Uterus (tissue), 4 donors: ENCODE results near the gene SEC24A. TPM values are rescaled to one million over a fixed set of nuclear protein-coding genes. Genes with fewer than 3 reads are reported as not detected.

ENCODE experiments used
- DNase-seq, 2 donors: peaks; one replicate each; pipeline ENCODE4 v3.0.0-alpha.2; 2019 to 2020
- H3K27ac ChIP-seq, 2 donors: fragments of 200-600 bp; sonication (generic); 1 replicate in 1 of 2; 2 replicates in 1 of 2; pipeline ENCODE4 v1.5.1; 2016 to 2018
- H3K27me3 ChIP-seq, 2 donors: fragments of 200-600 bp; sonication (generic); one replicate each; pipeline ENCODE4 v1.5.1; 2018 to 2019; ENCODE audit warnings: control low read depth in 1 of 2
- H3K36me3 ChIP-seq, 2 donors: fragments of 200-600 bp; sonication (generic); one replicate each; pipeline ENCODE4 v1.5.1; 2019; ENCODE audit warnings: control low read depth in 1 of 2
- H3K4me1 ChIP-seq, 2 donors: fragments of 200-600 bp; sonication (generic); one replicate each; pipeline ENCODE4 v1.5.1; 2018 to 2019; ENCODE audit warnings: control low read depth in 1 of 2
- H3K4me3 ChIP-seq, 2 donors: fragments of 200-600 bp; sonication (generic); 1 replicate in 1 of 2; 2 replicates in 1 of 2; pipeline ENCODE4 v1.5.1; 2018 to 2019; ENCODE audit warnings: mild to moderate bottlenecking in 1 of 2
- H3K9me3 ChIP-seq, 2 donors: fragments of 200-600 bp; sonication (generic); one replicate each; pipeline ENCODE4 v1.5.1; 2019; ENCODE audit warnings: control low read depth in 1 of 2
- POLR2A ChIP-seq, 2 donors: fragments of 450-650 bp; IDR thresholded peaks; one replicate each; pipeline ENCODE4 v1.6.1; 2016; ENCODE audit warnings: antibody characterized with exemption in 2 of 2, mild to moderate bottlenecking in 1 of 2, moderate library complexity in 1 of 2
- intact Hi-C: fragments of 100-400 bp; cut with DNase I; formaldehyde crosslinking; loops from one replicate; pipeline ENCODE4 v1.15.1; 2023; ENCODE audit warnings: low total_unique reads
- total RNA-seq, 4 donors: library from RNA; depleted of rRNA in 3 of 4; stranded (reverse); fragments of >200 nt in 3 of 4; gene quantifications; one replicate each; pipeline versions ENCODE4 v1.1.0 to v1.2.4, GENCODE V29; 2014 to 2023
- TF ChIP-seq, protein P1 (sequence below), 4 experiments: fragments of 200-600 bp in 2 of 4; fragments of 450-650 bp in 2 of 4; sonication (generic) in 2 of 4; IDR thresholded peaks; one replicate each; pipeline ENCODE4 v1.5.1; 2016 to 2019; ENCODE audit warnings: antibody characterized with exemption in 4 of 4, mild to moderate bottlenecking in 2 of 4, moderate library complexity in 1 of 4
- donor health status: DM: yes; HTN: yes; CAD: no.

Gene SEC24A
- total RNA-seq, 4 donors from 2014 or later: 7.2 to 51.3 (median 30.7) TPM

DNA sequence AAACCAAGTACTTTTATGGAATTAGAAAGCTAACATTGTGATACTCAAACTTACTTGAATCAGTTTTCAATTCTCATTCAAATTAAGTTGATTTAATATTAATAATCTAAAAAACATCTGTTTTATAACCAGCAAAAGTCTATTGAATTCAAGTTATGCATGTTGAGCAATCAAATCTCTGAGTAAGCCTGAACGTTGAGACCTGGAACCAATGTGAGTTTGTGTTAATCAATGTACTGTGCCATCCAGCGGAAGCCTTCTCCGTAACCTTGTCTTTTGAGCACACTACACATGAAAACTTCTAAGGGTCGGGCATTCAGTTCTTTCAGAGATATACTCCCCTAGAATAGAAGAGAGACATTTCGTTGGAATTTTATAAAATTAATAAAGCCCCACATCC is 41.9 kb upstream of the SEC24A start:
- Histone ChIP-seq H3K27me3 (no peaks in the 10 kb centered on the region), H3K9me3 (no peaks in the 10 kb centered on the region), H3K36me3 (no peaks in the 10 kb centered on the region), H3K27ac (no peak overlapping the region), H3K4me1 (no peaks in the 10 kb centered on the region), H3K4me3 (no peak overlapping the region)
- TF ChIP-seq, protein P1, sequence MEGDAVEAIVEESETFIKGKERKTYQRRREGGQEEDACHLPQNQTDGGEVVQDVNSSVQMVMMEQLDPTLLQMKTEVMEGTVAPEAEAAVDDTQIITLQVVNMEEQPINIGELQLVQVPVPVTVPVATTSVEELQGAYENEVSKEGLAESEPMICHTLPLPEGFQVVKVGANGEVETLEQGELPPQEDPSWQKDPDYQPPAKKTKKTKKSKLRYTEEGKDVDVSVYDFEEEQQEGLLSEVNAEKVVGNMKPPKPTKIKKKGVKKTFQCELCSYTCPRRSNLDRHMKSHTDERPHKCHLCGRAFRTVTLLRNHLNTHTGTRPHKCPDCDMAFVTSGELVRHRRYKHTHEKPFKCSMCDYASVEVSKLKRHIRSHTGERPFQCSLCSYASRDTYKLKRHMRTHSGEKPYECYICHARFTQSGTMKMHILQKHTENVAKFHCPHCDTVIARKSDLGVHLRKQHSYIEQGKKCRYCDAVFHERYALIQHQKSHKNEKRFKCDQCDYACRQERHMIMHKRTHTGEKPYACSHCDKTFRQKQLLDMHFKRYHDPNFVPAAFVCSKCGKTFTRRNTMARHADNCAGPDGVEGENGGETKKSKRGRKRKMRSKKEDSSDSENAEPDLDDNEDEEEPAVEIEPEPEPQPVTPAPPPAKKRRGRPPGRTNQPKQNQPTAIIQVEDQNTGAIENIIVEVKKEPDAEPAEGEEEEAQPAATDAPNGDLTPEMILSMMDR (IDR thresholded peaks at IDR 0.05): no peak
- TF ChIP-seq POLR2A (IDR thresholded peaks at IDR 0.05): no peak
- no peak for DNase-seq
- intact Hi-C loops: no loop called here

DNA sequence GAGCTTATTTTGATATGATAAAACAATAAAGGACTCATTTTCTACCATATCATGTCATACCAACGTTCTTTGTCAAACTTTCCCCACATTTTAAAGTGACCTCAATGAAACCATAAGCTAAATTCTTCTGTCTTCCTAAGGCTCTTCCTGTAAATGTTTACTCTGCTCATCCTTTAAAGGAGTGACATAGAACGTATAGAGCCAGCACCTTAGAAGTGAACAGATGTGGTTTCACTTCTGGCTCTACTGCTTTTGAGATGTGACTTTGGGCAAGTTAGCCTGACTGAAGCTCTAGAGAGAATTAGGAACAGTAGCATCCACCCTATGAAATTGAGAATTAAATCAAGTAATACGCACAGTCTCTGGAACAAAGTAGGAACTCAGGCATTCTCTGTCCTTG is 40.0 kb upstream of the SEC24A start:
- intact Hi-C loops: no loop called here
- no peaks in the 10 kb centered on the region for H3K9me3 ChIP-seq
- no peaks in the 10 kb centered on the region for H3K27me3 ChIP-seq
- H3K4me3 ChIP-seq: no peak overlapping the region
- TF ChIP-seq POLR2A (IDR thresholded peaks at IDR 0.05): no peak
- TF ChIP-seq, protein P1 (IDR thresholded peaks at IDR 0.05): no peak
- H3K36me3 ChIP-seq: no peaks in the 10 kb centered on the region
- H3K27ac ChIP-seq: no peak overlapping the region
- no peak for DNase-seq
- H3K4me1 ChIP-seq: no peaks in the 10 kb centered on the region

DNA sequence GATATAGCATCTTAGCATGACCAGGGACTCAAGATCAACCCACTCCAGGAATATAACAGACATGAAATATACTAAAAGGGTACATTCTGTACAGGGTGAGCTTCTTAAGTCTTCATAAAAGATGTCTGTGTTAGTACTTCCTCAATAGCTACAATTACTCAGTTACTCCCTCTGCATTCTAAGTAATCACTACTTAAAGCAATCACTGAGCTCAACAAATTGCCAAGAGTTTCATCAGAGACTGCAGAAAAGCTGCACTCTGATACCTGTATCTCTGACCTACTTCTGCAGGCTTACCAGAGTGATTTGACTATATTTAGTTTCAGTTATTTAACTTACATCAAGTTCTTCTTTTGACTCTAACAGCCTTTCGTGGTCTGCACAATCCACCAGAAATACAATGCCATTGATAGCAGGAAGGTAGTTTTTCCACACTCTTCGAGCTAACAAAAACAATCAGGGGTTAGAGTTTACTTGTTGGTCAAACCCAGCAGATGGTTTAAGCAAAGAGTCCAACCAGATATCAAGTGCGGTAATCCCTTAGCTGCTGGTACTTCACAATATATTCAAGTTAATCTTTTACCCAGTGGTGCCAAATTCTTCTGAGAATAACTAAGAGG is 39.2 kb upstream of the SEC24A start:
- TF ChIP-seq POLR2A (IDR thresholded peaks at IDR 0.05): no peak
- TF ChIP-seq, protein P1 (IDR thresholded peaks at IDR 0.05): no peak
- intact Hi-C loops: no loop called here
- no peak for DNase-seq
- Histone ChIP-seq H3K27ac (no peak overlapping the region), H3K27me3 (no peaks in the 10 kb centered on the region), H3K9me3 (no peaks in the 10 kb centered on the region), H3K36me3 (no peaks in the 10 kb centered on the region), H3K4me1 (no peaks in the 10 kb centered on the region), H3K4me3 (no peak overlapping the region)

DNA sequence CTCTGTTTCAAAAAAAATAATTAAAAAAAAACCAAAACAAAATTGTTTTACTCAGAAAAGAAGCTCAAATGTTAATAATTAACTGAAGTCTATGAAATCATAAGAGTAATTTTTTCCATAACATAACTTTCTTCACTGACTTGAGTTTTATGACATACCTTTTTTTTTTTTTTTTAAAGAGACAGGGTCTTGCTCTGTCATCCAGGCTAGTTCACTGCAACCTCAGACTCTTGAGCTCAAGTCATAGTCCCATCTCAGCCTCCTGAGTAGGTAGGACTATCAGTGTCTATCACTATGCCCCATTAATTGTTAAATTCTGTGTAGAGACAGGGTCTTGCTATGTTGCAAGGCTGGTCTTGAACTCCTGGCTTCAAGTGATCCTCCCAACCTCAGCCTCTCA is 37.9 kb upstream of the SEC24A start:
- no peak for TF ChIP-seq POLR2A (IDR thresholded peaks at IDR 0.05)
- TF ChIP-seq, protein P1 (IDR thresholded peaks at IDR 0.05): no peak
- Histone ChIP-seq H3K4me3 (no peak overlapping the region), H3K9me3 (no peaks in the 10 kb centered on the region), H3K36me3 (no peaks in the 10 kb centered on the region), H3K27me3 (no peaks in the 10 kb centered on the region), H3K4me1 (no peaks in the 10 kb centered on the region), H3K27ac (no peak overlapping the region)
- intact Hi-C loops: no loop called here
- DNase-seq: no peak

DNA sequence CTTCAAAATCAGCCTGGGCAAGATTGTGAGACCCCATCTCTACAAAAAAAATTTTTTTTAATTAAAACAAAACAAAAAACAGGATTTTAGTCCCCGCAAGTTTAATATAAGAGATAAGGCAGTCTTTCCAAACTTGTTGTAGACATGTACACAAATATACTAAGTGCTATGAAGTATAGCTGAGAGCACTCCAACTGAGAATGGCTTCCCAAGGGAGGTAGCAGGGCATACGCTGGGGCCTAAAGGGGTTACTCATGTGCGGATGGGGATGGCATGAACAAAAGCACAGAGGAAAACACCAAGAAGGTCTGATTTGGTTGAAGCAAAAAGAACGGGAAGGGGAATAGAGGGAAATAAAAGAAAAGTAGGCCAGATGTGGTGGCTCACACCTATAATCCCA is 37.1 kb upstream of the SEC24A start:
- intact Hi-C loops: no loop called here
- DNase-seq: no peak
- H3K4me3 ChIP-seq: no peak overlapping the region
- H3K36me3 ChIP-seq: no peaks in the 10 kb centered on the region
- TF ChIP-seq, protein P1 (IDR thresholded peaks at IDR 0.05): no peak
- TF ChIP-seq POLR2A (IDR thresholded peaks at IDR 0.05): no peak
- no peaks in the 10 kb centered on the region for H3K9me3 ChIP-seq
- no peaks in the 10 kb centered on the region for H3K27me3 ChIP-seq
- H3K27ac ChIP-seq: no peak overlapping the region
- H3K4me1 ChIP-seq: no peaks in the 10 kb centered on the region
